Uterus (tissue), 2 donors: ENCODE data around the gene SYNJ2.

Experiments
- CTCF ChIP-seq, 4 experiments: fragments of 200-600 bp in 2 of 4; fragments of 450-650 bp in 2 of 4; sonication (generic) in 2 of 4; IDR thresholded peaks; one replicate each; pipeline ENCODE4 v1.5.1; 2016 to 2019; ENCODE audit warnings: antibody characterized with exemption in 4 of 4, mild to moderate bottlenecking in 2 of 4, moderate library complexity in 1 of 4
- POLR2A ChIP-seq, 2 donors: fragments of 450-650 bp; IDR thresholded peaks; one replicate each; pipeline ENCODE4 v1.6.1; 2016; ENCODE audit warnings: antibody characterized with exemption in 2 of 2, mild to moderate bottlenecking in 1 of 2, moderate library complexity in 1 of 2

- no peak for TF ChIP-seq CTCF (IDR thresholded peaks at IDR 0.05)
- TF ChIP-seq POLR2A (IDR thresholded peaks at IDR 0.05): no peak
These were observed 6.7 kb upstream of the SYNJ2 start for GRCh38 chr6:157974967-157975366.
